ENCODE measurements around the gene TAPBP.

DNA sequence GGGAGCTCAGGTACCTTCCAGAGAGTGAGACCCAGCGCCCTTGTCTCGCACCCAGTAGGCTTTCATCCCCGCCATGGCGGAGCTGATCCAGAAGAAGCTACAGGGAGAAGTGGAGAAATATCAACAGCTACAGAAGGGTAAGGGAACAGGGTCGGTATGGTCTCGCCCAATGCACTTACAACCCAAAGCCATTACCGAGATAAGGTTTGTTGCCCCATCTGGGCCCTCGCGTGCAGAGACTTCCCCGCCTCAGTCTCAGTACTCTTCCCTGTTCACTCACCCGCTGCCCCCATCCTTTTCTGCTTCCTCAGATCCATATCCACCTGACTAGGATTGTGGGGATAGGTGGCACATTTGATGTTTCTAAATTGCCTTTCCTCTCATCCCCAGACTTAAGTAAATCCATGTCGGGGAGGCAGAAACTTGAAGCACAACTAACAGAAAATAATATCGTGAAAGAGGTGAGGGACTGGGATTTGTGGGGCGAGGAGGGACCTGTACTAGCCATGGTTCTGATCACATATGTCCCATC, 24.0 kb downstream of the TAPBP start:
- TF ChIP-seq, protein P1, sequence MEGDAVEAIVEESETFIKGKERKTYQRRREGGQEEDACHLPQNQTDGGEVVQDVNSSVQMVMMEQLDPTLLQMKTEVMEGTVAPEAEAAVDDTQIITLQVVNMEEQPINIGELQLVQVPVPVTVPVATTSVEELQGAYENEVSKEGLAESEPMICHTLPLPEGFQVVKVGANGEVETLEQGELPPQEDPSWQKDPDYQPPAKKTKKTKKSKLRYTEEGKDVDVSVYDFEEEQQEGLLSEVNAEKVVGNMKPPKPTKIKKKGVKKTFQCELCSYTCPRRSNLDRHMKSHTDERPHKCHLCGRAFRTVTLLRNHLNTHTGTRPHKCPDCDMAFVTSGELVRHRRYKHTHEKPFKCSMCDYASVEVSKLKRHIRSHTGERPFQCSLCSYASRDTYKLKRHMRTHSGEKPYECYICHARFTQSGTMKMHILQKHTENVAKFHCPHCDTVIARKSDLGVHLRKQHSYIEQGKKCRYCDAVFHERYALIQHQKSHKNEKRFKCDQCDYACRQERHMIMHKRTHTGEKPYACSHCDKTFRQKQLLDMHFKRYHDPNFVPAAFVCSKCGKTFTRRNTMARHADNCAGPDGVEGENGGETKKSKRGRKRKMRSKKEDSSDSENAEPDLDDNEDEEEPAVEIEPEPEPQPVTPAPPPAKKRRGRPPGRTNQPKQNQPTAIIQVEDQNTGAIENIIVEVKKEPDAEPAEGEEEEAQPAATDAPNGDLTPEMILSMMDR (conservative IDR thresholded peaks at IDR 0.05; ENCODE audit: low read depth, low read length), result no peak
- TF ChIP-seq EZH2 (IDR thresholded peaks at IDR 0.05; ENCODE audit: low read length, unreplicated experiment) (no peak), EZH2phosphoT487 (IDR thresholded peaks at IDR 0.05; ENCODE audit: borderline replicate concordance, low read length) (no peak)
